NCI-H1417 (cell line): ENCODE results near the gene ERBB2.
A peak's percentile ranks its signal among the peaks of the same experiment; 100 is the strongest.
"Not testable (repeated sequence)": the region's sequence is repeated elsewhere in the genome, so short reads cannot be mapped to it uniquely, and the experiment has no call there.

Experiments
- DNase-seq, 3 experiments: peaks; one replicate each; lab custom pipeline; 2025; lab: John Stamatoyannopoulos, UW

The ERBB2 gene

GRCh38 chr17:39725923-39726322, 26.1 kb downstream of the ERBB2 start:
- DNase-seq = not testable (repeated sequence)

- DNase-seq = no peak
Measured at GRCh38 chr17:39726617-39727016, 26.8 kb downstream of the ERBB2 start.

GRCh38 chr17:39727556-39727955, 27.7 kb downstream of the ERBB2 start:
- DNase-seq = no peak

- no peak for DNase-seq
Measured at GRCh38 chr17:39729280-39729851, 29.5 kb downstream of the ERBB2 start.

GRCh38 chr17:39730095-39730921, 30.4 kb downstream of the ERBB2 start, which contains the start of gene MIEN1:
TSS of gene MIEN1 (minus strand) at chr17:39730532. CDS start at chr17:39730495, 37 bp downstream.
- DNase-seq = peak; percentile 87 to 91 (median 89)

GRCh38 chr17:39732586-39732985, 32.7 kb downstream of the ERBB2 start:
- DNase-seq = no peak

GRCh38 chr17:39735882-39736281, 36.0 kb downstream of the ERBB2 start:
- DNase-seq = no peak

GRCh38 chr17:39736319-39737165, 36.7 kb downstream of the ERBB2 start:
- DNase-seq = peak in 1 of 3 experiments; percentile 48

GRCh38 chr17:39737206-39737759, 37.4 kb downstream of the ERBB2 start:
- DNase-seq = no peak

- DNase-seq = peak; percentile 75 to 89 (median 87)
Measured at GRCh38 chr17:39737760-39738567, 38.1 kb downstream of the ERBB2 start, which contains the start of gene GRB7. TSS of gene GRB7 (plus strand) at chr17:39737938. CDS start at chr17:39742302, 4,364 bp downstream.

- peak; percentile 49 to 79 (median 79) for DNase-seq
Measured at GRCh38 chr17:39738568-39738901, 38.7 kb downstream of the ERBB2 start.

- peak; percentile 65 to 90 (median 88) for DNase-seq
Measured at GRCh38 chr17:39738983-39739884, 39.4 kb downstream of the ERBB2 start.

GRCh38 chr17:39739885-39740356, 40.1 kb downstream of the ERBB2 start:
- peak in 1 of 3 experiments; percentile 77 for DNase-seq

GRCh38 chr17:39740357-39741111, 40.7 kb downstream of the ERBB2 start:
- peak in 2 of 3 experiments; percentile 69 to 72 for DNase-seq

GRCh38 chr17:39742126-39742855, 42.4 kb downstream of the ERBB2 start:
- DNase-seq = no peak

- no peak for DNase-seq
Measured at GRCh38 chr17:39742856-39743436, 43.1 kb downstream of the ERBB2 start.

- no peak for DNase-seq
Measured at GRCh38 chr17:39744075-39744835, 44.4 kb downstream of the ERBB2 start.
